Esophagus squamous epithelium (tissue), 5 donors: Measurements from ENCODE around the gene PFDN1. TPM values are rescaled to one million over a fixed set of nuclear protein-coding genes. Genes with fewer than 3 reads are reported as not detected.

ENCODE experiments used
- DNase-seq: peaks from one replicate; lab custom pipeline; 2025; lab: John Stamatoyannopoulos, UW
- H3K27ac ChIP-seq, 4 donors: fragments of 200-600 bp; sonication (generic); one replicate each; pipeline ENCODE4 v1.5.1; 2016 to 2019; ENCODE audit warnings: mild to moderate bottlenecking in 1 of 4
- H3K27me3 ChIP-seq, 4 donors: fragments of 200-600 bp; sonication (generic); 1 replicate in 3 of 4; 2 replicates in 1 of 4; pipeline versions ENCODE4 v1.5.1 to v1.6.0; 2017 to 2021; ENCODE audit warnings: antibody characterized with exemption in 1 of 4
- H3K36me3 ChIP-seq, 3 donors: fragments of 200-600 bp; sonication (generic); one replicate each; pipeline ENCODE4 v1.5.1; 2016 to 2019
- H3K4me1 ChIP-seq, 3 donors: fragments of 200-600 bp; sonication (generic); one replicate each; pipeline ENCODE4 v1.5.1; 2017 to 2019
- H3K4me3 ChIP-seq, 4 donors: fragments of 200-600 bp; sonication (generic); 1 replicate in 3 of 4; 2 replicates in 1 of 4; pipeline ENCODE4 v1.5.1; 2016 to 2019; ENCODE audit warnings: mild to moderate bottlenecking in 2 of 4, moderate library complexity in 1 of 4
- H3K9me3 ChIP-seq, 3 donors: fragments of 200-600 bp; sonication (generic); one replicate each; pipeline ENCODE4 v1.5.1; 2016 to 2019
- POLR2A ChIP-seq, 4 donors: fragments of 450-650 bp; IDR thresholded peaks; one replicate each; pipeline ENCODE4 v1.6.1; 2017; ENCODE audit warnings: antibody characterized with exemption in 4 of 4, mild to moderate bottlenecking in 4 of 4, moderate library complexity in 3 of 4
- WGBS, 2 donors: methylation state at CpG; one replicate each; pipeline ENCODE4 v1.1.5; 2018; 5-methylcytosine and 5-hydroxymethylcytosine counted together
- intact Hi-C: fragments of 100-400 bp; cut with DNase I; formaldehyde crosslinking; loops from one replicate; pipeline ENCODE4 v1.15.0; 2022
- total RNA-seq, 4 donors: library from RNA; depleted of rRNA; stranded (reverse); fragments of >200 nt; gene quantifications; one replicate each; pipeline ENCODE4 v1.1.0, GENCODE V29; 2016
- TF ChIP-seq, protein P1 (sequence below), 6 experiments: fragments of 450-650 bp in 4 of 6; fragments of 200-600 bp in 2 of 6; sonication (generic) in 2 of 6; IDR thresholded peaks; one replicate each; pipeline ENCODE4 v1.5.1; 2016 to 2019; ENCODE audit warnings: antibody characterized with exemption in 6 of 6, mild to moderate bottlenecking in 4 of 6, moderate library complexity in 4 of 6
- donor health status: DM: yes; HTN: yes; CAD: no.

The PFDN1 gene
- total RNA-seq, 4 donors from 2014 or later: 38.1 to 67.5 (median 60.4) TPM

DNA sequence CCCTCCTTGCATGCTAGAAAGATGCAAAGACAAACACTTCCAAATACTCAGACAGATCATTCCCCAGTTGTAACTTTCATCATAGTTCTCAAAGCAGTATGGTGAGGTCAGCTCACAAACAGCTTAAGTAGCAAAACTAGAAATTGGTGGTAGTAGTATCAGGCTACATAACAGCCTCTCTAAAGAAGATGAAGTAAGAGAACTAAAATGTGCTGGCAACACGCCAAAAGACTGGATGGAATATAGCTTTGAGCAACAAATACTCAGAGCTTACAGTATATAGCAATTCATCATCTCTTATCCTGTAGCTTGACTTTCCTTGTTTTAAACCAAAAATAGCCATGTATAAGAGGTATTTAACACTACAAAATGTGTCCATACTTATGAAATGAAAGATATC is 7.5 kb downstream of the PFDN1 start:
- H3K36me3 ChIP-seq: peaks cover 0 to 26% (median 5%) of the 10 kb centered on the region in 3 donors
- H3K9me3 ChIP-seq: no peaks in the 10 kb centered on the region
- H3K4me3 ChIP-seq: no peak overlapping the region
- H3K27me3 ChIP-seq: no peaks in the 10 kb centered on the region
- no peak overlapping the region for H3K27ac ChIP-seq
- TF ChIP-seq, protein P1, sequence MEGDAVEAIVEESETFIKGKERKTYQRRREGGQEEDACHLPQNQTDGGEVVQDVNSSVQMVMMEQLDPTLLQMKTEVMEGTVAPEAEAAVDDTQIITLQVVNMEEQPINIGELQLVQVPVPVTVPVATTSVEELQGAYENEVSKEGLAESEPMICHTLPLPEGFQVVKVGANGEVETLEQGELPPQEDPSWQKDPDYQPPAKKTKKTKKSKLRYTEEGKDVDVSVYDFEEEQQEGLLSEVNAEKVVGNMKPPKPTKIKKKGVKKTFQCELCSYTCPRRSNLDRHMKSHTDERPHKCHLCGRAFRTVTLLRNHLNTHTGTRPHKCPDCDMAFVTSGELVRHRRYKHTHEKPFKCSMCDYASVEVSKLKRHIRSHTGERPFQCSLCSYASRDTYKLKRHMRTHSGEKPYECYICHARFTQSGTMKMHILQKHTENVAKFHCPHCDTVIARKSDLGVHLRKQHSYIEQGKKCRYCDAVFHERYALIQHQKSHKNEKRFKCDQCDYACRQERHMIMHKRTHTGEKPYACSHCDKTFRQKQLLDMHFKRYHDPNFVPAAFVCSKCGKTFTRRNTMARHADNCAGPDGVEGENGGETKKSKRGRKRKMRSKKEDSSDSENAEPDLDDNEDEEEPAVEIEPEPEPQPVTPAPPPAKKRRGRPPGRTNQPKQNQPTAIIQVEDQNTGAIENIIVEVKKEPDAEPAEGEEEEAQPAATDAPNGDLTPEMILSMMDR (IDR thresholded peaks at IDR 0.05): no peak
- TF ChIP-seq POLR2A (IDR thresholded peaks at IDR 0.05): no peak
- WGBS, 2 donors: 14 to 25% methylated on average over 1 of the region's 1 CpG
- DNase-seq: no peak
- H3K4me1 ChIP-seq: peaks cover 0 to 53% (median 11%) of the 10 kb centered on the region in 3 donors
- intact Hi-C loops: no loop called here

DNA sequence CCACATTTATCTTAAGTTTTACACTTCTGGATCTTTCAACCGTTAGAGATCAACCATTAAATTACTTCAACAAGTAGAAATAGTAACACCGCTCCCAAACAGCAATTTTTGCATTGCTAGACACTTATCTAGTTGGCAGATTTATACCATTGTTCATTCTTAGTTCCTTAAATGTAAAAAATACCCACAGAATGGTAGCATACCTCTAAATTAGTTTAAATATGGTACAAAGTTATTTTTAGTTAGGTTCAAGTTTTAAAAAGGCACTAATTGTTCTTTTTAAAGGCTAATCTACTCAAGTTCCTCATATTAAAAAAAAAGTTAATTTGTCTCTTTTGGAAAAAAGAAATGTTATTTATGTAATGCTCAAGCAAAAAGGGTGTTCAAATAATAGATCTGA is 8.1 kb downstream of the PFDN1 start:
- intact Hi-C loops: no loop called here
- Histone ChIP-seq H3K36me3 (peaks cover 0 to 21% (median under 1%) of the 10 kb centered on the region in 3 donors), H3K27ac (peak overlapping the region in 2 of 4 donors; percentile 10 to 17), H3K9me3 (no peaks in the 10 kb centered on the region), H3K4me3 (no peak overlapping the region), H3K27me3 (no peaks in the 10 kb centered on the region), H3K4me1 (peaks cover 0 to 46% (median 11%) of the 10 kb centered on the region in 3 donors)
- 76 to 85% methylated on average over 2 of the region's 2 CpGs for WGBS, 2 donors
- DNase-seq: no peak
- TF ChIP-seq, protein P1 (IDR thresholded peaks at IDR 0.05): no peak
- no peak for TF ChIP-seq POLR2A (IDR thresholded peaks at IDR 0.05)

DNA sequence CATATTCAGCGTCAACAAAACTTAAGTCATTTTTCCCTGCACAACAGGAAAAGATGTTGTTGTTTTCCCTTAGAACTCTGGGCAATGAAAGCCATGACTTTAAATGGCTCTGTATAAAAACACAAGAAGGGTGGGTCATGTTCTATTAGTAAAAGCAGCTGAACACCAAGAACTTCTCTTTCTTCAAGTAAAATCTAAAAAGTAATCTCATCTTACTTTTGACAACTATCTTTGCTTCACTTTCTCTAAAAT is 9.1 kb downstream of the PFDN1 start:
- Histone ChIP-seq H3K36me3 (peaks cover 0 to 11% (median 0%) of the 10 kb centered on the region in 3 donors), H3K9me3 (no peaks in the 10 kb centered on the region), H3K27me3 (no peaks in the 10 kb centered on the region), H3K27ac (peak overlapping the region in 3 of 4 donors; percentile 44 to 65 (median 47)), H3K4me1 (peaks cover 0 to 45% (median 11%) of the 10 kb centered on the region in 3 donors), H3K4me3 (no peak overlapping the region)
- intact Hi-C loops: no loop called here
- DNase-seq: no peak
- WGBS, 2 donors: 76 to 85% methylated on average over 1 of the region's 1 CpG
- TF ChIP-seq, protein P1 (IDR thresholded peaks at IDR 0.05): no peak
- no peak for TF ChIP-seq POLR2A (IDR thresholded peaks at IDR 0.05)

DNA sequence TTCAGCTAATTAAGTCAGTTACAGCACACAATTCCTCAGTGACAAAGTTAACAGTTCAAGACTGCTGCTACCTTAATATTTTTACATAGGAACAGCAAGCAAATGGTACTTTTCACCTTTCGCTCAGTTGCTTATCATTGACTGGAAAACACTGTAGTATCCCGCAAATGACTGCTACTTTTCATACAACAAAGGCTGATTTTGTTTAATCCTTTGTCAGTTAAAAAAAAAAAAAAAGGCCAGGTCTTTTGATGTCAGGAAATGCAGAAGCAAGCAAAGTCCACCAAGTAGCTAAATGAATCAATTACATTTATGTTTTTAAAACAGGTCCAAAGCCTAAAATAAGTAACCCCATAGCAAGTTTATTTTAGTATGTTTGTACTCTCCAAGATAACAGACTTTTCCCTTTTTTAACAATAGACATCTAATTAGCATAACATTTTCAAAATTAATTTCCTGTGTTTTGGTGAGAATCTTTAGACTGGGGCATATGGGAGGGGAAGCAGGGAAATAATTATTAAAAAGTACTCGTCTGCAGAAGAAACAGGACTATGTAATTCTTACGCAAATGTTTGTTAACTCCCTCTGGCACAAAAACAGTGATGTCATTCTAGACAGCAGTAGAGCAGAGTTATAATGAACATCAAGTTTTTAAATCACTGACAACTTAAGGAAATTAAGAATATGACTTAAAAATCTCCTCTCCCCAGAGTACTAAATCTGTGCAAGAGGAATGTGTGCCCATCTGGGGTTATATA is 9.6 kb downstream of the PFDN1 start:
- Histone ChIP-seq H3K36me3 (peaks cover 0 to 6% (median 0%) of the 10 kb centered on the region in 3 donors), H3K9me3 (no peaks in the 10 kb centered on the region), H3K4me1 (peaks cover 0 to 40% (median 11%) of the 10 kb centered on the region in 3 donors), H3K27ac (peak overlapping the region in 3 of 4 donors; percentile 44 to 65 (median 47)), H3K27me3 (no peaks in the 10 kb centered on the region), H3K4me3 (no peak overlapping the region)
- TF ChIP-seq, protein P1 (IDR thresholded peaks at IDR 0.05): no peak
- TF ChIP-seq POLR2A (IDR thresholded peaks at IDR 0.05): no peak
- WGBS, 2 donors: 54 to 57% methylated on average over 4 of the region's 4 CpGs
- intact Hi-C loops: no loop called here
- no peak for DNase-seq

DNA sequence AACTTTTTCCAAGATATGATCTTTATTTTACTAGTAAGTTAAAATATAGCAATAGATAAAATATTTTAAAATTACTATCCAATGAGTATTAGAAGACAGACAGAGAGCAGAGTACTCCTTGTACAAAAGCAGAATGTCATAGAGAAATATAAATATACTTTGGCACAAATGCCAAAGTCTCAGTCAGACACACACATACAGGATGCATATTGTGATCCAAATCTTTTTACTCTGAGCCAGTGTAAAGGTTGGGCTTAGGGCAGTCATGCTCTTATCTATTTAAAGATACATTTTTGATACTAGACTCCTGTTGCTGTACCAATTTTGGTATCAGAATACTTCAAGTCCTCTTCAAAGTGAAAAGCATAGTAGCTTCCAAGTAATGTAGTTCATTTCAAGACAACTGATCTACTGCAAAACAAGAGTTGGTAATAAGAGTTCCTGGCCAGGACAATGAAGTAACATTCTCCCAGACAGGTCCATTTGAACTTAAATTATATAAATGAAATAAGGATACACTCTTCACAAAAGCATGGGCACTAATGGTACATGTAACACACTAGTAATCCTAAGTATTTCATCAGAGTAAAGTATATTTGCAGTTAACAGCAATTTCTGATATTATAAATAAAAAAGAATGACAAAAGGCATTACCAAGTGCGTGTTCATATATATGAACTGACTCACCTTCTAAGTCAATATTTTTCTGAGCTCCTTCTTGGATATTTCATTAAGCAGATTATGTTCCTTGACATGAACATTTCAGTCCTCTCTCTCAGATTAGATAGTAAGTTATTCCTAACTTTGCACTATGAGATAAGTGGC is 10.5 kb downstream of the PFDN1 start:
- WGBS, 2 donors: 71 to 89% methylated on average over 1 of the region's 1 CpG
- intact Hi-C loops: no loop called here
- Histone ChIP-seq H3K4me3 (no peak overlapping the region), H3K9me3 (no peaks in the 10 kb centered on the region), H3K27me3 (no peaks in the 10 kb centered on the region), H3K36me3 (peaks cover 0 to 5% (median 0%) of the 10 kb centered on the region in 3 donors), H3K4me1 (peaks cover 0 to 39% (median 11%) of the 10 kb centered on the region in 3 donors), H3K27ac (peak overlapping the region in 3 of 4 donors; percentile 31 to 65 (median 44))
- no peak for TF ChIP-seq POLR2A (IDR thresholded peaks at IDR 0.05)
- TF ChIP-seq, protein P1 (IDR thresholded peaks at IDR 0.05): no peak
- no peak for DNase-seq
